GM23338 (cell line): Measurements from ENCODE around the gene FTL. TPM values are rescaled to one million over a fixed set of nuclear protein-coding genes. Genes with fewer than 3 reads are reported as not detected.

Source experiments
- EZH2 ChIP-seq: fragments of 200-600 bp; sonication (generic); IDR thresholded peaks from one replicate; pipeline ENCODE4 v1.8.0; 2017; ENCODE audit warnings: antibody characterized with exemption, mild to moderate bottlenecking, low read depth; ENCODE audit not compliant: unreplicated experiment
- EZH2phosphoT487 ChIP-seq: fragments of 200-600 bp; sonication (generic); IDR thresholded peaks from one replicate; pipeline ENCODE4 v1.8.1; 2018; ENCODE audit warnings: antibody characterized with exemption; ENCODE audit not compliant: unreplicated experiment
- NANOG ChIP-seq: IDR thresholded peaks from 2 replicates; pipeline ENCODE4 v1.6.1; 2016; ENCODE audit warnings: antibody characterized with exemption, borderline replicate concordance
- polyA plus RNA-seq: library from polyadenylated mRNA; unstranded; fragments of >200 nt; fragmentation: Nextera tagmentation; extraction: Ambion mirVana; gene quantifications from 2 replicates; pipeline ENCODE4 v1.2.1, GENCODE V29; 2016
- total RNA-seq: library from RNA; depleted of rRNA; stranded (reverse); fragments of >200 nt; shearing (Covaris generic); gene quantifications from 2 replicates; pipeline ENCODE4 v1.2.3, GENCODE V29; 2014
- TF ChIP-seq, protein P1 (sequence below): fragments of 250-450 bp; sonication (Bioruptor Pico); IDR thresholded peaks from 2 replicates; pipeline ENCODE4 v1.5.0; 2020; ENCODE audit warnings: mild to moderate bottlenecking, moderate library complexity
- TF ChIP-seq, protein P2 (sequence below): IDR thresholded peaks from 2 replicates; pipeline ENCODE4 v1.6.1; 2016; ENCODE audit warnings: antibody characterized with exemption
- TF ChIP-seq, protein P3 (sequence below): IDR thresholded peaks from one replicate; pipeline ENCODE4 v1.6.1; 2018; ENCODE audit warnings: antibody characterized with exemption; ENCODE audit not compliant: unreplicated experiment

FTL gene
- total and polyA plus RNA-seq, 2 experiments from 2014 or later = 2,064 to 5,436 TPM

DNA sequence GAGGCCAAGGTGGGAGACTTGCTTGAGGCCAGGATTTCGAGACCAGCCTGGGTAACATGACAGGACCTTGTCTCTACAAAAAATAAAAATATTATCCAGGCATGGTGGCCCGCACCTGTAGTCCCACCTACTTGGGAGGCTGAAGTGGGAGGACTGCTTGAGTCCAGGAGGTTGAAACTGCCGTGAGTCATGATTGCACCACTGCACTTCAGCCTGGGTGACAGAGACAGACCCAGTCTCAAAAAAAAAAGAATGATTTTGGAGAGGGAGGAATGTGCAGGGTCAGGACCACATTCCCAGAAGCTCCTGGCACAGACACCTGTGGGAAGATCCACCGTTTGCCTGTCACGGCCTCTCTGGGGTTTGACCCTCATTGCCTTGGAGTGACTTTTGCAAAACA, 19.7 kb upstream of the FTL start (continued):
- TF ChIP-seq, protein P1, sequence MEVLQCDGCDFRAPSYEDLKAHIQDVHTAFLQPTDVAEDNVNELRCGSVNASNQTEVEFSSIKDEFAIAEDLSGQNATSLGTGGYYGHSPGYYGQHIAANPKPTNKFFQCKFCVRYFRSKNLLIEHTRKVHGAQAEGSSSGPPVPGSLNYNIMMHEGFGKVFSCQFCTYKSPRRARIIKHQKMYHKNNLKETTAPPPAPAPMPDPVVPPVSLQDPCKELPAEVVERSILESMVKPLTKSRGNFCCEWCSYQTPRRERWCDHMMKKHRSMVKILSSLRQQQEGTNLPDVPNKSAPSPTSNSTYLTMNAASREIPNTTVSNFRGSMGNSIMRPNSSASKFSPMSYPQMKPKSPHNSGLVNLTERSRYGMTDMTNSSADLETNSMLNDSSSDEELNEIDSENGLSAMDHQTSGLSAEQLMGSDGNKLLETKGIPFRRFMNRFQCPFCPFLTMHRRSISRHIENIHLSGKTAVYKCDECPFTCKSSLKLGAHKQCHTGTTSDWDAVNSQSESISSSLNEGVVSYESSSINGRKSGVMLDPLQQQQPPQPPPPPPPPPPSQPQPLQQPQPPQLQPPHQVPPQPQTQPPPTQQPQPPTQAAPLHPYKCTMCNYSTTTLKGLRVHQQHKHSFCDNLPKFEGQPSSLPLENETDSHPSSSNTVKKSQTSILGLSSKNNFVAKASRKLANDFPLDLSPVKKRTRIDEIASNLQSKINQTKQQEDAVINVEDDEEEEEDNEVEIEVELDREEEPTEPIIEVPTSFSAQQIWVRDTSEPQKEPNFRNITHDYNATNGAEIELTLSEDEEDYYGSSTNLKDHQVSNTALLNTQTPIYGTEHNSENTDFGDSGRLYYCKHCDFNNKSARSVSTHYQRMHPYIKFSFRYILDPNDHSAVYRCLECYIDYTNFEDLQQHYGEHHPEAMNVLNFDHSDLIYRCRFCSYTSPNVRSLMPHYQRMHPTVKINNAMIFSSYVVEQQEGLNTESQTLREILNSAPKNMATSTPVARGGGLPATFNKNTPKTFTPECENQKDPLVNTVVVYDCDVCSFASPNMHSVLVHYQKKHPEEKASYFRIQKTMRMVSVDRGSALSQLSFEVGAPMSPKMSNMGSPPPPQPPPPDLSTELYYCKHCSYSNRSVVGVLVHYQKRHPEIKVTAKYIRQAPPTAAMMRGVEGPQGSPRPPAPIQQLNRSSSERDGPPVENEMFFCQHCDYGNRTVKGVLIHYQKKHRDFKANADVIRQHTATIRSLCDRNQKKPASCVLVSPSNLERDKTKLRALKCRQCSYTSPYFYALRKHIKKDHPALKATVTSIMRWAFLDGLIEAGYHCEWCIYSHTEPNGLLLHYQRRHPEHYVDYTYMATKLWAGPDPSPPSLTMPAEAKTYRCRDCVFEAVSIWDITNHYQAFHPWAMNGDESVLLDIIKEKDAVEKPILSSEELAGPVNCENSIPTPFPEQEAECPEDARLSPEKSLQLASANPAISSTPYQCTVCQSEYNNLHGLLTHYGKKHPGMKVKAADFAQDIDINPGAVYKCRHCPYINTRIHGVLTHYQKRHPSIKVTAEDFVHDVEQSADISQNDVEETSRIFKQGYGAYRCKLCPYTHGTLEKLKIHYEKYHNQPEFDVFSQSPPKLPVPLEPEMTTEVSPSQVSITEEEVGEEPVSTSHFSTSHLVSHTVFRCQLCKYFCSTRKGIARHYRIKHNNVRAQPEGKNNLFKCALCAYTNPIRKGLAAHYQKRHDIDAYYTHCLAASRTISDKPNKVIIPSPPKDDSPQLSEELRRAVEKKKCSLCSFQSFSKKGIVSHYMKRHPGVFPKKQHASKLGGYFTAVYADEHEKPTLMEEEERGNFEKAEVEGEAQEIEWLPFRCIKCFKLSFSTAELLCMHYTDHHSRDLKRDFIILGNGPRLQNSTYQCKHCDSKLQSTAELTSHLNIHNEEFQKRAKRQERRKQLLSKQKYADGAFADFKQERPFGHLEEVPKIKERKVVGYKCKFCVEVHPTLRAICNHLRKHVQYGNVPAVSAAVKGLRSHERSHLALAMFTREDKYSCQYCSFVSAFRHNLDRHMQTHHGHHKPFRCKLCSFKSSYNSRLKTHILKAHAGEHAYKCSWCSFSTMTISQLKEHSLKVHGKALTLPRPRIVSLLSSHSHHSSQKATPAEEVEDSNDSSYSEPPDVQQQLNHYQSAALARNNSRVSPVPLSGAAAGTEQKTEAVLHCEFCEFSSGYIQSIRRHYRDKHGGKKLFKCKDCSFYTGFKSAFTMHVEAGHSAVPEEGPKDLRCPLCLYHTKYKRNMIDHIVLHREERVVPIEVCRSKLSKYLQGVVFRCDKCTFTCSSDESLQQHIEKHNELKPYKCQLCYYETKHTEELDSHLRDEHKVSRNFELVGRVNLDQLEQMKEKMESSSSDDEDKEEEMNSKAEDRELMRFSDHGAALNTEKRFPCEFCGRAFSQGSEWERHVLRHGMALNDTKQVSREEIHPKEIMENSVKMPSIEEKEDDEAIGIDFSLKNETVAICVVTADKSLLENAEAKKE = no peak
- TF ChIP-seq NANOG = no peak
- TF ChIP-seq, protein P2, sequence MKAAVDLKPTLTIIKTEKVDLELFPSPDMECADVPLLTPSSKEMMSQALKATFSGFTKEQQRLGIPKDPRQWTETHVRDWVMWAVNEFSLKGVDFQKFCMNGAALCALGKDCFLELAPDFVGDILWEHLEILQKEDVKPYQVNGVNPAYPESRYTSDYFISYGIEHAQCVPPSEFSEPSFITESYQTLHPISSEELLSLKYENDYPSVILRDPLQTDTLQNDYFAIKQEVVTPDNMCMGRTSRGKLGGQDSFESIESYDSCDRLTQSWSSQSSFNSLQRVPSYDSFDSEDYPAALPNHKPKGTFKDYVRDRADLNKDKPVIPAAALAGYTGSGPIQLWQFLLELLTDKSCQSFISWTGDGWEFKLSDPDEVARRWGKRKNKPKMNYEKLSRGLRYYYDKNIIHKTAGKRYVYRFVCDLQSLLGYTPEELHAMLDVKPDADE = no peak
- no peak for TF ChIP-seq EZH2phosphoT487
- TF ChIP-seq EZH2 = no peak
- TF ChIP-seq, protein P3, sequence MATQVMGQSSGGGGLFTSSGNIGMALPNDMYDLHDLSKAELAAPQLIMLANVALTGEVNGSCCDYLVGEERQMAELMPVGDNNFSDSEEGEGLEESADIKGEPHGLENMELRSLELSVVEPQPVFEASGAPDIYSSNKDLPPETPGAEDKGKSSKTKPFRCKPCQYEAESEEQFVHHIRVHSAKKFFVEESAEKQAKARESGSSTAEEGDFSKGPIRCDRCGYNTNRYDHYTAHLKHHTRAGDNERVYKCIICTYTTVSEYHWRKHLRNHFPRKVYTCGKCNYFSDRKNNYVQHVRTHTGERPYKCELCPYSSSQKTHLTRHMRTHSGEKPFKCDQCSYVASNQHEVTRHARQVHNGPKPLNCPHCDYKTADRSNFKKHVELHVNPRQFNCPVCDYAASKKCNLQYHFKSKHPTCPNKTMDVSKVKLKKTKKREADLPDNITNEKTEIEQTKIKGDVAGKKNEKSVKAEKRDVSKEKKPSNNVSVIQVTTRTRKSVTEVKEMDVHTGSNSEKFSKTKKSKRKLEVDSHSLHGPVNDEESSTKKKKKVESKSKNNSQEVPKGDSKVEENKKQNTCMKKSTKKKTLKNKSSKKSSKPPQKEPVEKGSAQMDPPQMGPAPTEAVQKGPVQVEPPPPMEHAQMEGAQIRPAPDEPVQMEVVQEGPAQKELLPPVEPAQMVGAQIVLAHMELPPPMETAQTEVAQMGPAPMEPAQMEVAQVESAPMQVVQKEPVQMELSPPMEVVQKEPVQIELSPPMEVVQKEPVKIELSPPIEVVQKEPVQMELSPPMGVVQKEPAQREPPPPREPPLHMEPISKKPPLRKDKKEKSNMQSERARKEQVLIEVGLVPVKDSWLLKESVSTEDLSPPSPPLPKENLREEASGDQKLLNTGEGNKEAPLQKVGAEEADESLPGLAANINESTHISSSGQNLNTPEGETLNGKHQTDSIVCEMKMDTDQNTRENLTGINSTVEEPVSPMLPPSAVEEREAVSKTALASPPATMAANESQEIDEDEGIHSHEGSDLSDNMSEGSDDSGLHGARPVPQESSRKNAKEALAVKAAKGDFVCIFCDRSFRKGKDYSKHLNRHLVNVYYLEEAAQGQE = no peak
